ENCODE results near the gene RBMXL3.
"Not testable (repeated sequence)": the region's sequence is repeated elsewhere in the genome, so short reads cannot be mapped to it uniquely, and the experiment has no call there.

Gene RBMXL3

GRCh38 chrX:115189110-115189509 lies at the start of gene RBMXL3:
TSS of gene RBMXL3 (plus strand) at chrX:115189410. CDS start at chrX:115189442, 32 bp downstream.
- DNase-seq, result no peak

- no peak for DNase-seq
Measured at GRCh38 chrX:115142057-115142456, 47.2 kb upstream of the RBMXL3 start.

- no peak for DNase-seq
Measured at GRCh38 chrX:115147220-115147619, 42.0 kb upstream of the RBMXL3 start.

GRCh38 chrX:115173181-115173580 lies 16.0 kb upstream of the RBMXL3 start:
- DNase-seq, result no peak

- no peak for DNase-seq
Measured at GRCh38 chrX:115174548-115174947, 14.7 kb upstream of the RBMXL3 start.

DNA sequence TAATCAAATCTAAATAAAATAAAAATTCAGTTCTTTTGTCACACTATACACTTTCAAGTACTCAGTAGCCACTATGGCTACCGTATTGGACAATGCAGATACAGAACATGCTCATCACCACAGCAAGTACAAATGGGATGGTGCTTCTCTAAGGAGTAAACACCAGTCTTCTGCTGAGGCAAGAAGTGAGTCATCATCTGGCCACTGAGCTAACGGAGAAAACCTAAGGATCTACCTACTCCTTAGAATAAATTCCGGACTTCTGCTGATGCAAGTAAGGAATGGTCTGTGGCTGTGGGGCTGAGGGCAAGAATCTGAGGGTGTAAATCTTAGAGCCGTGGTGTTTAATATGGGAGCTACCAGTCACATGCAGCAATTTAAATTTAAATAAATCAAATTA lies 11.3 kb upstream of the RBMXL3 start:
- DNase-seq, result no peak

- no peak for DNase-seq
Measured at GRCh38 chrX:115178473-115178872, 10.7 kb upstream of the RBMXL3 start.

- no peak for DNase-seq
Measured at GRCh38 chrX:115183980-115184379, 5.2 kb upstream of the RBMXL3 start.

GRCh38 chrX:115189646-115190635 lies 731 bp downstream of the RBMXL3 start:
- DNase-seq, result no peak

DNA sequence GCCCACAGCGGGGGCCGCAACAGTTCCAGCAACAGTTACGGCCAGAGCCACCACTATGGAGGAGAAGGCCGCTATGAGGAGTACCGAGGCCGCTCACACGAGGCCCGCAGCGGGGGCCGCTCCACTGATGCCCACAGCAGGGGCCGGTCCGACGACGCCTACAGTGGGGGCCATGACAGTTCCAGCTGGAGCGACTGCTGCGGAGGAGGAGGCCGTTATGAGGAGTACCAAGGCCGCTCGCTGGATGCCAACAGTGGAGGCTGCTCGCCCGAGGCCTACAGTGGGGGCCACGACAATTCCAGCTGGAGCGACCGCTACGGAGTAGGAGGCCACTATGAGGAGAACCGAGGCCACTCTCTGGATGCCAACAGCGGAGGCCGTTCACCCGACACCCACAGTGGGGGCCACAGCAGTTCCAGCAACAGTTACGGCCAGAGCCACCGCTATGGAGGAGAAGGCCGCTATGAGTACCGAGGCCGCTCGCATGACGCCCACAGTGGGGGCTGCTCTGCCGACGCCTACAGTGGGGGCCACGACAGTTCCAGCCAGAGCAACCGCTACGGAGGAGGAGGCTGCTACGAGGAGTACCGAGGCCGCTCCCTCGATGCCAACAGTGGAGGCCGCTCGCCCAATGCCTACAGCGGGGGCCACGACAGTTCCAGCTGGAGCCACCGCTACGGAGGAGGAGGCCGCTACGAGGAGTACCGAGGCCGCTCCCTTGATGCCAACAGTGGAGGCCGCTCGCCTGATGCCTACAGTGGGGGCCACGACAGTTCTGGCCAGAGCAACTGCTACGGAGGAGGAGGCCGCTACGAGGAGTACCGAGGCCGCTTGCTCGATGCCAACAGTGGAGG lies 1.7 kb downstream of the RBMXL3 start:
- no peak for DNase-seq

DNA sequence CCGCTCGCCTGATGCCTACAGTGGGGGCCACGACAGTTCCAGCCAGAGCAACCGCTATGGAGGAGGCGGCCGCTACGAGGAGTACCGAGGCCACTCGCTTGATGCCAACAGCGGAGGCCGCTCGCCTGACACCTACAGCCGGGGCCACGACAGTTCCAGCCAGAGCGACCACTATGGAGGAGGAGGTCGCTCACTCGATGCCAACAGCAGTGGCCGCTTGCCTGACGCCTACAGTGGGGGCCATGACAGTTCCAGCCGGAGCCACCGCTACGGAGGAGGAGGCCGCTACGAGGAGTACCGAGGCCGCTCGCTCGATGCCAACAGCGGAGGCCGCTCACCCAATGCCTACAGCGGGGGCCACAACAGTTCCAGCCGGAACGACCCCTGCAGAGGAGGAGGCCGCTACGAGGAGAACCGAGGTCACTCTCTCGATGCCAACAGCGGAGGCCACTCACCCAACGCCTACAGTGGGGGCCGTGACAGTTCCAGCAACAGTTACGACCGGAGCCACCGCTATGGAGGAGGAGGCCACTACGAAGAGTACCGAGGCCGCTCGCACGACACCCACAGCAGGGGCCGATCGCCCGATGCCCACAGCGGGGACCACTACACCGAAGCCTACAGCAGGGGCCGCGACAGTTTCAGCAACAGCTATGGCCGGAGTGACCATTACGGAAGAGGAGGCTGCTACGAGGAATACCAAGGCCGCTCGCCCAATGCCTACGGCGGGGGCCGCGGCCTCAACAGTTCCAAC lies 2.5 kb downstream of the RBMXL3 start:
- DNase-seq, result no peak

DNA sequence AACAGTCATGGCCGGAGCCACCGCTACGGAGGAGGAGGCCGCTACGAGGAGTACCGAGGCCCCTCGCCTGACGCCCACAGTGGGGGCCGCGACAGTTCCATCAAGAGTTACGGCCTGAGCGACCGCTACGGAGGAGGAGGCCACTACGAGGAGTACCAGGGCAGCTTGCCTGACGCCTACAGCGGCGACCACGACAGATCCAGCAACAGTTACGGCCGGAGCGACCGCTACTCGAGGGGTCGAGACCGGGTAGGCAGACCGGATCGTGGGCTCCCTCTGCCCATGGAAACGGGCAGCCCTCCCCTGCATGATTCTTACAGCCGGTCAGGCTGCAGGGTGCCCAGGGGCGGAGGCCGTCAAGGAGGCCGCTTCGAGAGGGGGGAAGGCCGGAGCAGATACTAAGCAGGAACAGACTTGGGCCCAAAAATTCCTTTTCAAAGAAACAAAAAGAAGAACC lies 3.1 kb downstream of the RBMXL3 start:
- DNase-seq, result no peak

- DNase-seq, result no peak
Measured at GRCh38 chrX:115204040-115204439, 14.8 kb downstream of the RBMXL3 start.

- DNase-seq, result not testable (repeated sequence)
Measured at GRCh38 chrX:115209547-115209946, 20.3 kb downstream of the RBMXL3 start.

DNA sequence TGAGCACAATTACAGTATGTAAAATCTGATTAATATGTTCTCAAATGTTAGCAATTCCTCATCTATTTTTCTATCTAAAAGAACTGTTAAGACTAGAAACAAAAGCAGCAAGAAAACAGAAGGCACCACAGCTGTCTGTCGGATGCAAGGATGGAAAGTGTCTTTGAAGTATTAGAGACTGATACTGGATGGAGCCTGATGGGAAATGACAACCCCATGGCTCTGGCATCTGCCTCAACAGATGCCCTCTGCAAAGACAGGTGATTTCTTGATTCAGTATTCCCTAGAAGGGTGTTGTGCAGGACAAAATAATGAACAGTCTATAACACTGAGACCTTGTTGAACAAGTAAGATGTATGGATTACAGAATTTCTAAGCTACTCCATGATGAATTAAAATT lies 24.9 kb downstream of the RBMXL3 start:
- DNase-seq, result no peak

- no peak for DNase-seq
Measured at GRCh38 chrX:115214605-115215004, 25.4 kb downstream of the RBMXL3 start.

DNA sequence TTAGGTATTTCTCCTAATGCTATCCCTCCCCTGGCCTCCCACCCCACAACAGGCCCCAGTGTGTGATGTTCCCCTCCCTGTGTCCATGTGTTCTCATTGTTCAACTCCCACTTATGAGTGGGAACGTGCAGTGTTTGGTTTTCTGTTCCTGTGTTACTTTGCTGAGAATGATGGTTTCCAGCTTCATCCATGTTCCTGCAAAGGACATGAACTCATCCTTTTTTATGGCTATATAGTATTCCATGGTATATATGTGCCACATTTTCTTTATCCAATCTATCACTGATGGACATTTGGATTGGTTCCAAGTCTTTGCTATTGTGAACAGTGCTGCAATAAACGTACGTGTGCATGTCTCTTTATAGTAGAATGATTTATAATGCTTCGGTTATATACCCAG lies 28.1 kb downstream of the RBMXL3 start:
- DNase-seq, result not testable (repeated sequence)

DNA sequence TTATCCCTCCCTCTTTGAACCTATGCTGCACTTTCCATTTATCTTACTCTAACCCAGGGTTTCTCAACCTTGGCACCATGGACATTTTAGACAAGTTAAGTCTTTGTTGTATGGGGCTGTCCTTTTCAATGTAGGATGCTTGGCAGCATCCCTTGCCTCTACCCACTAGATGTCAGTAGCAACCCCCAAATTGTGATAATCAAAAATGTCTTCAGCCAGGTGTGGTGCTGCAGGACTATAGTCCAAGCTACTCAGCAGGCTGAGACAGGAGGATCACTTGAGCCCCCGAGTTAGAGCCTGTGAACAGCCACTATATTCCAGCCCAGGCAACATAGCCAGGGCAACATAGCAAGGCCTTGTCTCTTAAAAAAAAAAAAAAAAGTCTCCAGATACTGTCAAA lies 37.7 kb downstream of the RBMXL3 start:
- DNase-seq, result peak; percentile 14

- peak; percentile 28 for DNase-seq
Measured at GRCh38 chrX:115229337-115230003, 40.3 kb downstream of the RBMXL3 start.

GRCh38 chrX:115232933-115233496 lies 43.8 kb downstream of the RBMXL3 start:
- no peak for DNase-seq

DNA sequence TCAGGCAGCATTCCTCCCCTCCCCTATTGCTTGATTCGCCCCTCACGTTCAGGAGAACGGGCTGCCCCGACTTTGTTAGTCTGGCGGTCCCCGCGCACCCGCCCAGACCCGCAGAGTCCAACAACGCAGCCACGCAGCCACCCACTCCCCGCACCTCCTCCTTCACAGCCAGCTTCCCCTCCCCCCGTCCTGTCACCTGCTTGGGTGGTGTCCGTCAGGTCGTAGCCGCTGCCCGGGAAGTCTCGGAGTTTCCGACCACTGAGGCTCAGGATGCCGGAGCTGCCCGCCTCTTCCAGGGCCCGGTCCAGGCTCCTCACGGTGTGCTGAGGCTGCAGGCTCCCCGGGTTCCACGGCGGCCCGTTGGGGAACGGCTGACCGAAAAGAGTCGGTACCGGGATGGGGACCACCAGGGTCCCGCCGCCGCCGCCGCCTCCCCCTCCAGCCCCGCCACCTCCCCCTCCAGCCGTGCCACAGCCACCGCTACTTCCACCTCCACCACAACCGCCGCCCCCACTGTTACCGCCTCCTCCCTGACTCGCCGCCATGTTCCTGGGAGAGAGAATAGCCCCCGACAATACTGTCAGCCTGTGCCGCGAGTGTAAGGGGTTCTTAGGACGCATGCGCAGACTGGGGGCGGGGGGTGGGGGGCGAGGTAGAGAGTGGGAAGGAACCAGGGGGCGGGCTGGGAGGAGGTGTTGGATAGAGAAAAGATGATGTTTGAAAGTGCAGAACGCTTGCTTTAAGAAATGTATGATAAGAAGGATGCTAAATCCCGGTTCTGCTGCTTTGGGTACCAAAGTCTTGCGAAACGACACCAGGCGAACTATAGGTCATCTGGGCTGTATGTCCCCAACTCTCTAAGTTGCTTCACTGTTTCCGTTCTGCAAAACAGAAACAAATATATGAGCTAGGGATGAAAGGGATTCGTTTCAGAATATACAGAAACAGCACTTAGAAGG lies 44.6 kb downstream of the RBMXL3 start, which contains the start of gene LRCH2:
Gene LRCH2 (minus strand): TSS at position 600 of the 959 bp plus-strand sequence. CDS start 55 bp downstream, at position 545.
- DNase-seq, result no peak
